ENCODE measurements around the gene NGEF.
"Not testable (repeated sequence)": the region's sequence is repeated elsewhere in the genome, so short reads cannot be mapped to it uniquely, and the experiment has no call there.

Gene NGEF

DNA sequence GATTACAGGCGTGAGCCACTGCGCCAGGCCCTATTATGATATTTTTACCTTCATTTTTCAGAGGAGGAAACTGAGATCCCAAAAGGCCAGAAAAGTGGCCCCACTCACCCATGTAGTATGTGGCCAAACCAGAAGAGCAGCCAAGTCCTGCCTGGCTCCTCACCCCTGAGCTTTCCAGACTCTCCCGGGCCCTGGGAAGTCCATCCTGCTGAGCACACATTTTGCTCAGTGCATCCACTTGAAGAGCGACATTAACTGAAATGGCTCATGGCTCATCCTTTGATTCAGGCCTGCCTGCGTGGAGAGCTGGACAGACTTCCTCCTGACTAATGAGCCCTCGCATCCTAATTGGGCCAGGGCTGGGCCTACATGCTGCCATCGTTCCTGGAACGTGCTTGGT lies 9.5 kb upstream of the NGEF start:
- no peak for DNase-seq (ENCODE audit: low read depth, low spot score)

DNA sequence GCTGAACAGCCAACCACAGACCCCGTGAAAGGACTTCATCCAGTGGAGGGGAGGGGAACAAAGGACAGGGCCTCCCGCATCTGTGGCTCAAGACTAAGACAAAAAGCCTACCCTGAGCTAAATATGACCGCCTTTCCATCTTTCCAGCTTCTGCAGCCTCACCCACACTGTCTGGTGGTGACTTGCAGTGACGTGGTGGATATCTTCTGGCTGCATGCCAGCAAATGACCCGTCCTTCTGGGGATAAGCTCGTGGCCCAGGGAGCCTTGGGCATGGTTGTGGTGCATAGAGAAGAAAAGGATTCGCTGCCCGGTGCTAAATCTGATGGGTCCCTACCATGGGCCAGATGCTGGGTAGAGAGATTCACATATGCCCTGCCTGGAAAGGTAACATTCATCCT lies 8.7 kb upstream of the NGEF start:
- no peak for DNase-seq (ENCODE audit: low read depth, low spot score)

DNA sequence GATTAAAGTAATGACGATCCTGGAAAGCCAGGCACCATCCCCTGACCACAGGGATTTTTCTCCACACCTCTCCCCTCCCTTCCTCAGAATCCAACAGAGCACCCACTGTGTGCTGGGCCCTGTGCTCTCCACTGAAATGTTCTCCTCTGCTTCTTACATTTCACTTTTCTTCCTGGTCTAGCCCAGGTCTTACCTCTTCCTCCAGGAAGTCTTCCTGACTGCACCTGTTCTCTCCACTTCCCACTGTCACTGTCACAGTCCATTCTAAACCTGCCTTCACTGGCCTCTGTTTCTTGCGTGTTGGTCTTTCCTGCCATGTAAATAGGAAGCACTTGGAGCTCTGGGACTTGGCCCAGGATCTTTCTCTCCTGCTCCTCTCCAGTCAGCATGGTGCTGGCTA lies 7.4 kb upstream of the NGEF start:
- no peak for DNase-seq (ENCODE audit: low read depth, low spot score)

DNA sequence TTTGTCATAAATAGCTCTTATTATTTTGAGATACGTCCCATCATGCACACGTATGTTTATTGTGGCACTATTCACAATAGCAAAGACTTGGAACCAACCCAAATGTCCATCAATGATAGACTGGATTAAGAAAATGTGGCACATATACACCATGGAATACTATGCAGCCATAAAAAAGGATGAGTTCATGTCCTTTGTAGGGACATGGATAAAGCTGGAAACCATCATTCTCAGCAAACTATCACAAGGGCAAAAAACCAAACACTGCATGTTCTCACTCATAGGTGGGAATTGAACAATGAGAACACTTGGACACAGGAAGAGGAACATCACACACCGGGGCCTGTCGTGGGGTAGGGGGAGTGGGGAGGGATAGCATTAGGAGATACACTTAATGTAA lies 6.6 kb upstream of the NGEF start:
- DNase-seq (ENCODE audit: low read depth, low spot score): not testable (repeated sequence)

DNA sequence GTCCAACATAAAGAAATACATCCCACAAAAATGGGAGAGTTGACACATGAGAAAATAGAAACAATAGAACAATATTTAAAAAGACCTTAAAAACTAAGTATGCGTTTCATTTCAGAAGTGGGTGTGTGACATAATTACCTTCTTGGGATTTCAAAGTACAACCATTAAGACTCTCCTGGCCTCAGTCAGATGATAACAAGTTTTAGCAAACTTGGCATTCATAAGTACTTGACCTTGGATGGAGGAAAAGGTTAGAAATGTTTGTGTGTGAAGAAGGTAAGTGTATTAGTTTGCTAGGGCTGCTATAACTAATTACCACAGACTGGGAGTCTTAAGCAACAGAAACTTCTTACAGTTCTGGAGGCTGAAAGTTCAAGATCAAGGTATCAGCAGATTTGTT lies 4.9 kb upstream of the NGEF start:
- no peak for DNase-seq (ENCODE audit: low read depth, low spot score)

DNA sequence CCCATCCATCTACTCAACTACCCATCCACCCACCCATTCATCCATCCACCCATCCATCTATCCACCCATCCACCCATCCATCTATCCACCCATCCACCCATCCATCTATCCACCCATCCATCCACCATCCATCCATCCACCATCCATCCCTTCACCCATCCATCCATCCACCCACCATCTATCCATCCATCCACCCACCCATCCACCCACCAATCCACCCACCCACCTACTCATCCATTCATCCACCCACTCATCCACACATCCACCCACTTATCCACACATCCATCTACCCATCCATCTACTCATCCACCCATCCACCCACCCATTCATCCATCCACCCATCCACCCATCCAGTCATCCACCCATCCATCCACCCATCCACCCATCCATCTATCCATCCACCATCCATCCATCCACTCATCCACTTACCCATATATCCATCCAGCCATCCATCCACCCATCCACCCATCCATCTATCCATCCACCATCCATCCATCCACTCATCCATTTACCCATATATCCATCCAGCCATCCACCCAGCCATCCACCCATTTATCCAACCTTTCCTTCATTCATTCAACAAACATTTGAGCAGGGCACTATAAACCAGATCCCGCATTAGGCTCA lies 2.1 kb upstream of the NGEF start:
- no peak for DNase-seq (ENCODE audit: low read depth, low spot score)

DNA sequence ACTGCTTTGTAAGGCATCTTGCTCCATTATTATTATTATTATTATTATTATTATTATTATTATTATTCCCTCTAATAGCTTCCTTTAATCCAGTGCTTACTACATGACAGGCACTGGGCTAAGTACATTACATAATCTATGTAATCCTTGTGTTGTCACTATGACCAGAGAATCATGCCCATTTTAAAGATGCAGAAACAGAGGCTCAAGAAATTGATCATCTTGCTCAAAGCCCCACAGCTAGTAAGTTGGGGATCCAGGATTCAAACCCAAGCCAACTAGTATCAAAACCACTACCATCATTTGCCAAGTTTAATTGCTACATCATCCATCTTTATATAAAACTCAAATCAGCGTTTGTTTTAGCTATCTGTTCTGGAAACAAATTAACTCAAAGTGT lies 594 bp upstream of the NGEF start:
- no peak for DNase-seq (ENCODE audit: low read depth, low spot score)

DNA sequence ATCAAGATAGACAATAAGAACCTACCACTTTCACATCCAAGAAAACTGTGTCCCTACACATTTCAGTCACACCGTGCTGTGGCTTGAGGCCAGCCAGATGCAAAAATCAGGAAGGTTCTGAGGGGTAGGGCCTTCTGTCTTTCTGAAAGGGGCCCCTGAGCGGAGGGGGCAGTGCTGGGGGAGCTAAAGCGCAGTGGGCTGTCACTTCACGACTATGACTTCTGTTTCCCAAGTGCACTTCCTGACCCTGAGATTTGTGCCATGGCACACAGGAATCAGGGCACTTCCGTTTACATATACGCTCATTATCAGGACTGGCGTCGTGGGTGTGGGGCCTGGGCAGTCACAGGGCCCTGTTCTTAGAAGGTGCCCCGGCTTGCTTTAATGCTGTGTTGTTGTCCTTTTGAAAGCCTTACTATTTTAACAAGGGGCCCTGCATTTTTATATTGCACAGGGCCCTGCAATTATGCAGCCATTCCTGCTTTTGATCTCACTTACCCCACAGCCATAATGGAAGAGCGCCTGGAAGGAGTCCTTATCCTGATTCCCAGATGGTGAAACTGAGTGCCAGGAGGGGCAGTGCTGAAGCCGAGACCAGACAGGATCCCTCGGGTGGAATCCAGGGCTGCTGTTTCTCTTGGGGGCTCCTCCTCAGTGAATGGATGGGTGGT lies 620 bp downstream of the NGEF start:
- DNase-seq (ENCODE audit: low read depth, low spot score): no peak

DNA sequence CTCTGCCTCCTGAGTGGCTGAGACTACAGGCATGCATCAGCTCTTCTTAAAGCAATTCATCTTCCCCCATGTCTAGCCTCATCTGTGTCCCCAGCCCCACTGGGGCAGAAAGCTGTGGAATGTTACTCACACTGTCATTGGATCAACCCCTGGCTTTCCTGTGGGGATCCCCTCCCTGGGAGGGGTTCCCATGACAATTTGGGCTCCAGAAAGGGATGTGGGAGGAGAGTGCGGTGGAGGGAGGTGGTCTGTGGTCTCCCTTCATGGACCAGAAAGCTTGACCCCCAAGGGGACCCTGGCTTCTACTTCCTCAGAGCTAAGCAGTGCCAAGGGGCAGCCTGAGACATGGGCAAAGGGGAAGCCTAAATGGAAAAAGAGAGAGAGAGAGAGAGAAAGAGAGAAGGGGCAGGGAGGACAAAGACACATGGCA lies 1.3 kb downstream of the NGEF start:
- DNase-seq (ENCODE audit: low read depth, low spot score): no peak

DNA sequence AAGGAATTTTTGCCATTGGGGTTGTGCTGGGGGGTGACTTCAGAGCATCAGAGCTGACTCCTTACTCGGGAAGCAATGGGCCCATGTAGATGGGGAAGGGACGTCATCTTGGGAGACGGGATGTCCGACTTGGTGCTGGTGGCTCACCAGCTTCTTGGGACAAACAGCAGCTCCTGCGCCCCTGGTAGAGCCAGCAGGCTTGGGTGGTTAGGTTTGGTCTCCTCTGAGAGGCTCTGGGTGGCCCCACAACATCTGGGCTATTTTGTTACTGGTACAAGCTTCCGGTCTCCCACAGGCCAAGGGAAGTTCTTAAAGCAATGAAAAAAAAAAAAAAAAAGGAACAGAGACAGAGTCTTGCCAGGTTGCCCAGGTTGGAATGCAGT lies 1.8 kb downstream of the NGEF start:
- DNase-seq (ENCODE audit: low read depth, low spot score): no peak

DNA sequence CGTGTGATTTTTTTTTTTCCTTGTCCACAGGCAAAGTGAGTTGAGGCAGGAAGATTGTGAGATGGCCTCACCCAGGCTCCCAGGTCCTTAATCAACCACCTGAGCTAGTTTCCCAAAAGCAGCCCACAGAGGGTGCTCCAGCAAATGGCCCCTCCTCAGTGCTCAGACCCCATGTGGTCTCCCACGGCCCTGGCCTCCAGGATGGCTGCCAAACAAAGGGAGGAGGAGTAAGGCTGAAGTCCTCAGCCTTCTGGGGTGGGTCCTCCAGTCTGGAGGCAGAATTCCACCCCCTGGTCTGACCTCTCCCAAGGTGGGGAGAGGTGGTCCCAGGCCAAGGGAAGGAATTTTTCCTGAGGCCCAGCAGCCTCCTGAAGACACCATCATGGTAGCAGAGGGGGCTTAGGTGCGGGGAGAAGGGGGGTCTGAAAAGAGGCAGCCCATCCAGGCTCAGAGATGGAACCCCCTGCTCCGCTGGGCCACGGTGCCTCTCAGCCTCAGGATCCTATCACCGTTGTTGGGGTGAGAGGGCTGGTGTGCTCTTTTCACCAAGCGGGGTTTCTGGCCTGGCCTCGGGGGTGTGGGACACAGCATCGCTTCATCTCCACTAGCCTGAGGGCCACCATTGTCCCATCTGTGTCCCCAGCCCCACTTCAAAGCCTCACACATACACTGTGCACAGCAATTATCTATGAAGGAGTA lies 2.3 kb downstream of the NGEF start:
- DNase-seq (ENCODE audit: low read depth, low spot score): no peak

DNA sequence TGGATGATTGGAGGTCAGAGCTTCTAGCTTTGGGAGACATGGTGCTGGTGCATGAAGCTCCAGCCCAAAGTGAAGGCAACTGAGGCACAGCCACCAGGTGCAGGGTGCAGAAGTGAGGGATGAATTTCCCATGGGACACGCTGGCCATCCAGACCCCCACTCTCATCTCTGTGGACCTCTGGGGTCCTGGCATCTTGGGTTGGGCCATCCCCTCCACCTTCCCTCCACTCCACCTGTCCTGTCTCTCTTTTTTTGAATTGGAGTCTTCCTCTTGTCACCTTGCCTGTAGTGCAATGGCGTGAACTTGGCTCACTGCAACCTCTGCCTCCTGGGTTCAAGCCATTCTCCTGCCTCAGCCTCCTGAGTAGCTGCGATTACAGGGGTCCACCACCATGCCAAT lies 3.4 kb downstream of the NGEF start:
- no peak for DNase-seq (ENCODE audit: low read depth, low spot score)

DNA sequence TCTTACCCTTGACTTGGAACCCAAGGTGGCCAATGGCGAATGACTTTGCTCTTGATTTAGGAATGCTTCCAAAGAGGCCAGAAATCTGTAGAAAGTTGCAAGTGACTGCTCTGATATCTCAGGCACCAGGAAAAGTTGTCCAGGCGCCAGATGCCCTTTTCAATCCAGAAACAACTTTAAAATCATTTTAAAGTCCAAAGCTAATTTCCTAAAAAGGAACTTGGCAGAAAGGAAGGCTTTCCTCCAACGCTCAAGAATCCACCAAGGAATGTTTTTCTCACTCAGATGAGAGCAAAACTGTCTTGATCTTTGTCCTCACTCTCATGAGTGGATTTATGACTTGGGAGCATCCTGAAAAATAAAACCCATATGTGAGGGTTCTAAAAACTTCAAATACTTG lies 5.3 kb downstream of the NGEF start:
- DNase-seq (ENCODE audit: low read depth, low spot score): no peak

DNA sequence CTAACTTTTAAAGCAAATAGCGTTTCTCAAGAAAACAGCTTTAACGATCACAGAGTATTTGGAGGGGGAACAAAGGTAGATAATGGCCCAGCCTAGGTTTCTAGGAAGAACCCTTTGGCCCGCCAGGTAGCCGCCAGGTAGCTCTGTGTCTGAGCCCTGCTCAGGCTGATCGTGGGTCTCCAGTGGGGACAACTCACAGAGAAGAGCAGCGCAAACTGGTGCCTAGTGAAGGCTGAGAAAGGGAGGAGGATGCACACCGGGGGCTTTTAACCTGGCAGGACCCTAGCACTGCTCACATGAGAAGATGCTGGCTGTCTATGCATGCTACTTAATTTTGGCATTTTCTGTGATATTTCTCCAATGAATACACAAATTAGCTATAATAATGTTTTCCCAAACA lies 5.8 kb downstream of the NGEF start:
- no peak for DNase-seq (ENCODE audit: low read depth, low spot score)

DNA sequence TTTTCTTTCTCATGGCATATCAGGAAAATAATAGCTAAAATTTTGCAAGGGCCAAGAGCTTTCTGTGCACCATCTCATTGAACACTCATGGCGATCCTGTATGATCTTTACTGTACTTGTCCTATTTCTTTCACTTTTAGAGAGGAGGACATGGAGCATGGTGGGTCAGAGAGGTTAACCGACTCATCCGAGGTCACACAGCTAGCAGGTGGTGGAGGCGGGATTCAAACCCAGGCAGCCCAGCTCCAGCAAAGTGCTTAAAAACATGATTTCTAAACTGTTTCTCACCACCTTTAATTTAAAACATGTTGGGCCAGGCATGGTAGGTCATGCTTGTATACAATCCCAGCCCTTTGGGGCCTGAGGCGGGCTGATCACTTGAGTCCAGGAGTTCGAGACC lies 6.4 kb downstream of the NGEF start:
- DNase-seq (ENCODE audit: low read depth, low spot score): no peak

DNA sequence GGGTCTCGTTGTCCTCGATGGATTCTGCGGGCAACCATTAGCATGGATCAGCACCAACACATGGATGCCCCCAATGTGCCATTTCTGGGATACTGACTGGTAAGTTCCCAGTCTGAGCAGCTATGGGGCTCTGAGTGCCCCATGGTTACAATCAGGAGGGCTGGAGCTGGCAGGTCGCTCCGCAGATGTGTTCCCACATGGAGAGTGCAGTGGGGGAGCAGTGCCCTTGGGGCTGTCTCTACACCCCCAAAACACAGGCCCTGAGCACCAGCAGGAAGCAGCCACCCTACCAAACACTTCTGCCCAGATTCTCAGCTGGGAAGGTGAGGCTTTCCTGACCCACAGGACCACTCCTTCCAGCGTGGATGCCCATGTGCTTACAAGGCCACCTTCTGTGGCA lies 8.0 kb downstream of the NGEF start:
- no peak for DNase-seq (ENCODE audit: low read depth, low spot score)

DNA sequence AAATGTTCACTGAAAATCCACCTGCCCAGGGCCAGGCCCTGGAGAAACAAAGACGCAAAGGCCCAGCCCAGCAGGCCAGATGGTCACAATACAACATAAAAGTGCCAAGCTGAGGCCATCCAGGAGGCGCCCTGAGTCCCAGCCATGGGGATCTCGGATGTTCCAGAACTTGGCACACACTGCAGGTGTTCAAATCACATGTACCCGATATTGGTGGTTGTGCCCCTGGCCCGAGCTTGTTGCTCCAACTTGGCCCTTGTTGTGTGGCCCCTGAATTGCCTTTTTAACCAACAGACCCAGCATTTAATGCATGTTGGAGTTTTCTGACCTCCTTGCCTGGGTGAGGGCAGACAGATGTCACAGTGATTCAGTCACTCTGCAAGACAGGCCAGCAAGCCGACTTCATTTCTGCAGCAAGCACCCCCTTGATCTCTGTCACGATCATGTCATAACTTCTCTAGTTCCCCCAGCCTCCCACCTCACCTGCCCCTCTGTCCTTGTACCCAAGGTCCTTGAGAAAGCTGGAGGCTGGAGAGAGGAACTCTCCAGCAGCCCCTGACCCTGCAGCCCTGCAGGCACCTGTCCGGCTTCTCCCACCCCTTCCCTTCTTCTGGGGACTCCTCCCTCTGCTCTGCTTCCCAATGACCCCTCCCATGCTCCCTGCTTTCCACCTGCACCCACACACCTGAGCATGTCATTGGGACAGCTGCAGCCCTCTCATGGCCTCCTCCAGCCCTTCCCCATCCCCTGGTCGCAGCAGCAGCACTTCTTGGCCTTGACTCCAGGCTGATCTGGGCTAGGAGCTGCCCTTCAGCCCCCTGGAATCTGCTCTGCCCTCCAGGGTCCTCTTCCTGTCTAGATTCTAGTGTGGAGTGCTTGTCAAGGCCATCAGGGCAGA lies 9.1 kb downstream of the NGEF start:
- no peak for DNase-seq (ENCODE audit: low read depth, low spot score)

DNA sequence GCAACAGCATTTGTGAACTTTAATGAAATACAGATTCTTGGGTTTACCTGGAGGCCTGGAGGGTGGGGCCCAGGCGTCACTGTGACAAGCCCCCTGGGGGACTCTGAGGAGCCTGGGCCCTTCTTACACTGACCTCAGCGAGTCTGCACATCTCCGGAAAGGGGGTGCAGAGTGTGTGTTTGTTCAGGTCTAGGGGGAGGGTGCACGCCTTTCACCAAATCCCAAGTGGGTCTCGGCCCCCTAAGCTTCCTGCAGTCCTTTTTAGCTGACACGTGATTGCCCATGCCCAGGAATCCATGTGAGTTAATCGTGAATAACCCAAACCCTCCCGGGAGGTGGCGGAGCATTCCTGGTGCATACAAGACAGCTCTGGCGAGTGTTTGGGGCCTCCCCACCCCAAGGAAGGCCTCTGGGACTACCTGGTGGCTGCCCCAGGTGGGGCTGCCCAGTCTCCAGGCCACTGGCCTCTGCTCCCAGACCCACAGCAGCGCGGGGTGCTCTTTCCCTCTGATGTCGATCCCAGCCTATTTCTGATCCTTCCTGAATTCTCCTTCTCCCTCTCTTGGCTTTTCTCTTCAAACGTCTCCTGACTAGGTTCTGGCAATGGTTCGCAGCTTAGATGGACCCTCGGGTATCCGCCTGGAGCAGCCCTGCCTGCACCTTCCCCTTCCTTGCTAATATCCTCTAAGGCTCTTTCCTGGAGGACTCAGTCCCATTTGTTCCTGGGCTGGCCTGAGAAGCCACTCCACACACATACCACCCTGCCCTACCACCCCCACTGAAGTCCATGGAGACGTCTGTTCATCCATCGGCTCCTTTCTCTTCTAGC lies 10.0 kb downstream of the NGEF start:
- no peak for DNase-seq (ENCODE audit: low read depth, low spot score)

DNA sequence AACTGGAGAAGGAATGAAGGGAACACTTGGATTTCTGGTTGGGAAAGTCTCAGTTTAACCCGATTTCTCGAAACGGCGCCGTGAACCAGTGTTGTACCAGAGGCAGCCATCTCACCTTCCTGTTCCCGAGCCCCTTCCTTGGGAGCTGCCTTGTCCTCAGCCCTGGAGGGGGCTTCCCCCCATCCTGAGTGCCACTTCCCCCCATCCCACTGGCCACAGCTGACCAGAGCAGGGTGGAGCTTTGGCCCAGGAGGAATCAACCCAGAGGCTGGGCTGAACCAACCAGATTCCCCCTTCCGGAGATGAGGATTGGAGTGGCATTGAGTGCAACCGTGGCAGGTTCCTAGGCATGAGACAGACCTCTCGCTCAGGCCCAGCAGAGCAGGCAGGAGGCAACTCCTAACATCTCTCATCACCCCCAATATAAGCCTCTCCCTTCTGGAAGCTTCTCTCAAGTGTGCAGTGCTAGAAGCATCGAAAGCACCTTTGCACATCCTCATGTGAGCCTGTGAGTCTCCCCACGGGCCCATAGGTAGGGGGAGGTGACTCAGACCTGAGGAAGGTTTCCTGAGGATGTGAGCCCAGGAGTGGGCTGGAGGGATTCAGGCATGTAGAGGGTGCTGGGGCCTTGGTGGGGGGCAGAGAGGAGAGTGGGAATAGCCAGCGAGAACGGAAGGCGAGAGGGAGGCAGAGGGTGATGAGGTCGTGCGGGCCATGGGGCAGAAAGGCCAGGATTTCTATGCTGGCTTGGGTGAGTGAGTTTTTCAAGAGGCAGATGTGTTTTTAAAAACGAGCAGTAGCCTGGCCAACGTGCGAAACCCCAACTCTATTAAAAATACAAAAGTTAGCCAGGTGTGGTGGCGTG lies 11.9 kb downstream of the NGEF start:
- DNase-seq (ENCODE audit: low read depth, low spot score): no peak

DNA sequence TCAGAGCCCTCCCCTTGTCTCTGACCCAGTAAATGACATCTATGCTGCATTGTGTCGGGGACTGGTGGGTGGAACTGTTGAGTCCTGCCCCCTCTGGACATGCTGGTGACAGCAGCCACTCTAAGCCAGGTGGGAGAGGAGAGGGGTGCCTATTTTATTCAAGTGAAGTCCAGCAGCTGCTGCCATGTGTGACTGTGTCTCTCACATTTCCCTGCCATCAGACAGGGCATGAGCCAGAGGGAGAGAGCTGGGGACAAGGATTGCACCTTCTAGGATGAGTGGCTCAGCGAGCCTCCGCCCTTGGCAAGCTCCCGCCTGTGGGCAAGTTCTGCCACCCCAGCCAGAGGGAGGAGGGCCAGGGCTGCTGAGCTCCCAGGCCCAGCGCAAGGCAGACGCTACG lies 13.7 kb downstream of the NGEF start:
- no peak for DNase-seq (ENCODE audit: low read depth, low spot score)

DNA sequence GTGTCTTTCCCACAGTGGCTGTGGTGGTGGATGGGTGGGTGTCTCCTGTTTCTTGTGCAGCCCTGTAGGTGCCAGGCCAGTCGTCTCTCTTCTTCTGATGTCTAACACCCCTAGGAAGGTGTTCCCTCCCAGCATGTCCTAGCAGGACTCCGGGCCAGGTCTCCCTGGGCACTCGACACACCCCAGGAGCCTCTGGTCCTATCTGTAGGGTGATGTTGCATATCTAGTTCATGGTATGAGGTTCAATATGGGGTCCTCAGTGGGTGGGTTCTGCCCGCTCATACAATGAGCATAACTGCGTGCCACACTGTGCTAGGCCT lies 14.4 kb downstream of the NGEF start:
- no peak for DNase-seq (ENCODE audit: low read depth, low spot score)
